Naive B cell (primary cell): ENCODE data around the gene SPACA6. TPM values are rescaled to one million over a fixed set of nuclear protein-coding genes. Genes with fewer than 3 reads are reported as not detected.
A peak's percentile ranks its signal among the peaks of the same experiment; 100 is the strongest.

Experiments used
- ATAC-seq, 2 donors: fragments of 150-1000 bp; cut with Tn5 transposase; 2 replicates each; pipeline ENCODE4 v1.10.0; 2021; ENCODE audit warnings: low read depth in 2 of 2, mild to moderate bottlenecking in 2 of 2, moderate library complexity in 2 of 2
- DNase-seq: peaks from one replicate; pipeline ENCODE4 v3.0.0; 2022
- H3K27ac Mint-ChIP-seq, 6 donors: one replicate each; pipeline ENCODE4 v1.8.0; 2020 to 2022; ENCODE audit warnings: mild to moderate bottlenecking in 6 of 6, mixed read lengths in 6 of 6, moderate library complexity in 5 of 6, inconsistent platforms in 2 of 6
- H3K27me3 Mint-ChIP-seq, 3 donors: one replicate each; pipeline ENCODE4 v1.8.0; 2021 to 2022; ENCODE audit warnings: mixed read lengths in 3 of 3, mild to moderate bottlenecking in 1 of 3
- H3K36me3 Mint-ChIP-seq, 2 donors: one replicate each; pipeline ENCODE4 v1.8.0; 2020 to 2022; ENCODE audit warnings: mixed read lengths in 2 of 2, inconsistent platforms in 1 of 2, mild to moderate bottlenecking in 1 of 2
- H3K4me1 Mint-ChIP-seq, 3 donors: one replicate each; pipeline ENCODE4 v1.8.0; 2020 to 2022; ENCODE audit warnings: mixed read lengths in 3 of 3, inconsistent platforms in 1 of 3, mild to moderate bottlenecking in 1 of 3, moderate library complexity in 1 of 3
- H3K4me3 Mint-ChIP-seq, 8 donors: one replicate each; pipeline ENCODE4 v1.8.0; 2020 to 2022; ENCODE audit warnings: mild to moderate bottlenecking in 8 of 8, mixed read lengths in 8 of 8, moderate library complexity in 8 of 8, inconsistent platforms in 2 of 8
- H3K9me3 Mint-ChIP-seq, 7 donors: one replicate each; pipeline ENCODE4 v1.8.0; 2020 to 2022; ENCODE audit warnings: mixed read lengths in 7 of 7, mild to moderate bottlenecking in 5 of 7, inconsistent platforms in 2 of 7, moderate library complexity in 1 of 7
- polyA plus RNA-seq, 6 donors: library from polyadenylated mRNA; unstranded; fragments of 300-500 nt; fragmentation: Illumina TruSeq; gene quantifications; one replicate each; pipeline ENCODE4 v1.2.3, GENCODE V29; 2021; ENCODE audit warnings: low read depth in 6 of 6

Gene SPACA6
- polyA plus RNA-seq, 6 donors from 2014 or later, result 0.85 to 6.8 (median 3.6) TPM

DNA sequence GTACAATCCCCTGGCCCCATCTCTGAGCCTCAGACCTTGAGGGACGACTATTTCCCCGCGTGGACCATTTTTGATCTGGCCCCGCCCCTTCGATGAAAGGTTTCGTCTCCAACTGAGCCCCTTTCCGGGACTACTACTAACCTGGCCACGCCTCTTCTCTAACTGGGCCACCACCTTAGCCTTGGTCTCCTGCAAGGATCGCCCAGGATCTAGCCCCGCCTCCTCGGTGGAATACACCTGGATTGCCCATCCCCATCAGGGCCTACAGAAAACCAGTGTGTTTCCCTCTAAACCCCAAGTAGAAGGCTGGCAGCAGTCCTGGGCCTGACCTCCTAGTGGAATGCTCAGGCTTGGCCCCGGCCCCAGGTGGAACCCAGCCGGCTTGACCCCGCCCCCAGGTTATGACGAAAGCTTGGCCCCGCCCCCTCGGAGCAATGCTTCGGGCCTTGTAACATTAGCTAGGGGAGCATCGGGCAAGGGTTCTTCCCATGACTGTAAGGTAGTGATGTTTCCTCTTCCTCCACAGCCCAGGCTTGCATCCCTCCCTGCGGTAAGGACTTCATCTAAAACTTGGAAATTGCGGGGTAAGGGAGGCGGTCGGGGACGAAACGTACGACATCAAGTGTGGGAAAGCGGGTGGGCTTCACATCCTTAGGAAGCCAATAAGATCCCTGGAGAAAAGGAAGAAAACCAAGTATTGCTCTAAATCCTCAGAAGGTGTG lies 9.1 kb downstream of the SPACA6 start:
- peaks cover 0 to 5% (median 4%) of the 10 kb centered on the region in 7 donors for H3K9me3 Mint-ChIP-seq
- ATAC-seq, result peak in 1 of 2 donors; percentile 9
- H3K4me1 Mint-ChIP-seq, result peaks cover 24 to 42% (median 33%) of the 10 kb centered on the region in 3 donors
- peak; percentile 23 for DNase-seq
- H3K27me3 Mint-ChIP-seq, result peaks cover 10 to 45% (median 39%) of the 10 kb centered on the region in 3 donors
- peaks cover 3 to 10% of the 10 kb centered on the region in 2 donors for H3K36me3 Mint-ChIP-seq
- H3K4me3 Mint-ChIP-seq, result peak overlapping the region; percentile 78 to 96 (median 90)
- H3K27ac Mint-ChIP-seq, result peak overlapping the region in 4 of 6 donors; percentile 84 to 91 (median 88)

DNA sequence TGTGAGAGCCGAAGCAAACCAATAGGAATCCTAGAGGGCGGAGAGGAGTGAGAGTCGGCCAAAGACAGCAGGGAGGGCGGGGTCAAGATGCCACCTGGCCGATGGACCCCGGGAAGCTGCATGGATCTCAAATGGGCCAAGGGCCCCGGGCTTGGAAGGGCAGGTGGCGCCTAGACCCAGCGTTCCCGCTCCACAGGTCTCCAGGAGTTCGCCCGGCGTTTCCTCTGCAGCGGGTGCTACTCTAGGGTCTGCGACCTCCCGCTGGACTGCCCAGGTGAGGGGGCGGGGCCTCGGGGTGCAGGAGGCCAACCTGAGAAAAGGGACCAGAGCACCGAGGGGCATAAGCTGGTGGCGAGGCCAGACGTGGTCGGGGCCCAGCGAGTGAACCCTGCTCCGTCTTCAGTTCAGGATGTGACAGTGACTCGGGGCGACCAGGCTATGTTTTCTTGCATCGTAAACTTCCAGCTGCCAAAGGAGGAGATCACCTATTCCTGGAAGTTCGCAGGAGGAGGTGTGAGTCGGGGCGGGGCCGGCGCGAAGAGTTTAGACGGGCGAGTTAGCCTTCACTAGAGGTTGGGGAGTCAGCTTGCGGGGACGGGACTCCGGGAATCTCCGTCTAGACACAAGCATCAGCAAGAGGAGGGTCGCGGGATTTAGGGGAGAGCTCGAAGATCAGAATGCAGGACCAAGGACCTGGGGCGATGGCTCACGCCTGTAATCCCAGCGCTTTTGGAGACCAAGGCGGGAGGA lies 9.9 kb downstream of the SPACA6 start:
- ATAC-seq (no peak), DNase-seq (no peak)
- peak overlapping the region in 5 of 6 donors; percentile 84 to 95 (median 91) for H3K27ac Mint-ChIP-seq
- H3K4me1 Mint-ChIP-seq, result peaks cover 24 to 44% (median 33%) of the 10 kb centered on the region in 3 donors
- peaks cover 10 to 37% (median 36%) of the 10 kb centered on the region in 3 donors for H3K27me3 Mint-ChIP-seq
- peak overlapping the region; percentile 78 to 96 (median 90) for H3K4me3 Mint-ChIP-seq
- peaks cover 3 to 10% of the 10 kb centered on the region in 2 donors for H3K36me3 Mint-ChIP-seq
- peaks cover 0 to 5% (median 4%) of the 10 kb centered on the region in 7 donors for H3K9me3 Mint-ChIP-seq

DNA sequence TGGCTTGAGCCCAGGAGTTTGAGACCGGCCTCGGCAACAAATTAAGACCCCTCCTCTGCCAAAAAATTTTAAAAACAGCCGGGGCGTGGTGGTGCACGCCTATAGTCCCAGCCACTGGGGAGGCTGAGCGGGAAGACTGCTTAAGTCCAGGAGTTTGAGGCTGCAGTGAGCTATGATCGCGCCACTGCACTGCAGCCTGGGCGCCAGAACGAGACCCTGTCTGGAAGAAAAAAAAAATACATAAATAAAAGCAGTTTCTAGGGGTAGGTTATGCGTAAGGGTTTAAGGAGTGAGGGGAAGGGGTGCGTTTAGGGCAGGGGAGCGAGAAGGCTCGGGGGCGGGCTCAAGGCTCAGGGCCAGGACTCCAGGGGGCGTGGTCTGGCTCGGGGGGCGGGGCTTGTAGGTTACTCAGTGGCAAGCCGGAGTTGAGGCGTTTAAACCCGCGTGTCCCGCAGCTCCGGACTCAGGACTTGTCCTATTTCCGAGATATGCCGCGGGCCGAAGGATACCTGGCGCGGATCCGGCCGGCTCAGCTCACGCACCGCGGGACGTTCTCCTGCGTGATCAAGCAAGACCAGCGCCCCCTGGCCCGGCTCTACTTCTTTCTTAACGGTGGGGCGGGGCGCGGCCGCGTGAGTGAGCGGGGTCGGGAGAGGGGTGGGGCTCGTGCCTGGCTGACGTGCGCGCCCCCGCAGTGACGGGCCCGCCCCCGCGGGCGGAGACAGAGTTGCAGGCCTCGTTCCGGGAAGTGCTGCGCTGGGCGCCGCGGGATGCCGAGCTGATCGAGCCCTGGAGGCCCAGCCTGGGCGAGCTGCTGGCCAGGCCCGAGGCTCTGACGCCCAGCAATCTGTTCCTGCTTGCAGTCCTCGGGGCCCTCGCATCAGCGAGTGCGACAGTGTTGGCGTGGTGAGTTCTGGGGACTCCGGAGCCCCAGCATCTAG lies 10.7 kb downstream of the SPACA6 start:
- Mint-ChIP-seq H3K4me1 (peaks cover 24 to 44% (median 33%) of the 10 kb centered on the region in 3 donors), H3K4me3 (peak overlapping the region; percentile 78 to 96 (median 90)), H3K27me3 (peaks cover 6 to 31% (median 30%) of the 10 kb centered on the region in 3 donors), H3K27ac (peak overlapping the region; percentile 84 to 96 (median 92)), H3K9me3 (peaks cover 0 to 5% (median 4%) of the 10 kb centered on the region in 7 donors), H3K36me3 (peaks cover 3 to 10% of the 10 kb centered on the region in 2 donors)
- ATAC-seq, result peak; percentile 91 to 92
- DNase-seq, result peak; percentile 97

GRCh38 chr19:51704626-51705025 lies 11.5 kb downstream of the SPACA6 start:
- peaks cover 6 to 31% (median 30%) of the 10 kb centered on the region in 3 donors for H3K27me3 Mint-ChIP-seq
- no peak for DNase-seq
- H3K4me1 Mint-ChIP-seq, result peaks cover 24 to 46% (median 36%) of the 10 kb centered on the region in 3 donors
- ATAC-seq, result no peak
- peaks cover 0 to 5% (median 4%) of the 10 kb centered on the region in 7 donors for H3K9me3 Mint-ChIP-seq
- H3K36me3 Mint-ChIP-seq, result peaks cover under 1 to 10% of the 10 kb centered on the region in 2 donors
- peak overlapping the region; percentile 78 to 96 (median 90) for H3K4me3 Mint-ChIP-seq
- peak overlapping the region; percentile 61 to 96 (median 90) for H3K27ac Mint-ChIP-seq

- Mint-ChIP-seq H3K27ac (peak overlapping the region in 4 of 6 donors; percentile 48 to 89 (median 73)), H3K4me3 (peak overlapping the region; percentile 1 to 96 (median 84)), H3K36me3 (peaks cover 0 to 10% of the 10 kb centered on the region in 2 donors), H3K27me3 (peaks cover 0 to 21% (median 19%) of the 10 kb centered on the region in 3 donors), H3K4me1 (peaks cover 37 to 62% (median 52%) of the 10 kb centered on the region in 3 donors), H3K9me3 (peaks cover 0 to 5% (median 0%) of the 10 kb centered on the region in 7 donors)
- DNase-seq (no peak), ATAC-seq (no peak)
Measured at GRCh38 chr19:51706296-51706695, 13.2 kb downstream of the SPACA6 start.

DNA sequence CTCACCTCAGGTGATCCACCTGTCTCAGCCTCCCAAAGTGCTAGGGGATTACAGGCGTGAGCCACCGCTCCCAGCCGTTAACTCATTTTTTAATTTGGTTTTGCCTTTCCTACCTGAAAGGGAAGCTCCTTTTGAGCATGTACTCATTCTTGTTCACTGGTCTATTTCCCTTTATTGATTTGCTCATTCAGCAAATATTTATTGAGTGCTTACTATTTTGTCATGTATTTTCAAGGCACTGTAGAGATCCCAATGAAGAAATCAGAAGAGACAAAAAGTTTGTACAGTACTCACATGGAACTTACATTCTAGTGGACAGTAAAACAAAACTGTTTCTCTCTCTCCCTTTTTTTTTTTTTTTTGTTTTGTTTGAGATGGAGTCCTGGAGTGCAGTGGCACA lies 13.8 kb downstream of the SPACA6 start:
- peak overlapping the region in 2 of 8 donors; percentile 45 to 89 for H3K4me3 Mint-ChIP-seq

DNA sequence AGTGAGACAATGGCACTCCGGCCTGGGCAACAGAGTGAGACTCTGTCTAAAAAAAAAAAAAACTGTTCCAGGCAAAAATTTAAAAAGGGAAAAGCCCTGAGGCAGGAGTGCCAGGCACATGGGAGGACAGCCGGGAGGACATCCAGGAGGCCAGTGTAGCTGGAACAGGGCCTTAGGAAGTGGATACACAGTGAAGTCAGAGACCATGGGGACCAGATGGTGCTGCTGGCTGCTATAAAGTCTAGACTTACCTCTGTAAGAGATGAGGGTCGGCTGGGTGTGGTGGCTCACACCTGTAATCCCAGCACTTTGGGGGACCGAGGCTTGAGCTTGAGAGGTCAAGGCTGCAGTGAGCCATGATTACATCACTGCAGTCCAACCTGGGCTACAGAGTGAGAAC lies 15.7 kb downstream of the SPACA6 start:
- Mint-ChIP-seq H3K36me3 (peaks cover 0 to 19% of the 10 kb centered on the region in 2 donors), H3K4me1 (peaks cover 37 to 58% (median 48%) of the 10 kb centered on the region in 3 donors), H3K27me3 (no peaks in the 10 kb centered on the region), H3K9me3 (peaks cover 0 to 5% (median 0%) of the 10 kb centered on the region in 7 donors), H3K27ac (no peak overlapping the region), H3K4me3 (peak overlapping the region in 1 of 8 donors; percentile 45)
- ATAC-seq, result no peak
- DNase-seq, result no peak

More for the DNA sequence above, 13.8 kb downstream of the SPACA6 start:
- Mint-ChIP-seq H3K27me3 (peaks cover 0 to 15% (median 13%) of the 10 kb centered on the region in 3 donors), H3K27ac (peak overlapping the region in 2 of 6 donors; percentile 48 to 89), H3K9me3 (peaks cover 0 to 5% (median 0%) of the 10 kb centered on the region in 7 donors), H3K36me3 (peaks cover 0 to 10% of the 10 kb centered on the region in 2 donors), H3K4me1 (peaks cover 41 to 64% (median 58%) of the 10 kb centered on the region in 3 donors)
- ATAC-seq (no peak), DNase-seq (no peak)

DNA sequence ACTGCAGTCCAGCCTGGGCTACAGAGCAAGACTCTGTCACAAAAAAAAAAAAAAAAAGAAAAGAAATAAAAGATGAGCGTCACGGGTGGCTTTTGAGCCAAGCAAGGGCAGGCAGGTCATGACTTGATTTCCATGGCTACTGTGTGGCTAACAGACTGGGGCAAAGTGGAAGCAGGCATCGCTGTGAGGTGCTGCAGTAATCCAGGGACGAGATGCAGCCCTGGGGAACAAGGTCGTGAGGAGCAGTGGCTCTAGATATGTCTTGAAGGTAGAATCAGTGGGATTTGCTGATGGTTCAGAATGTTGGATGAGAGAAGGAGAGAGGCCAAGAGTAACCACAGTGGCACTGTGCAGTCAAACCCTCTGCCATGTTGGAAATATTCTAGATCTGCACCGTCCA lies 16.4 kb downstream of the SPACA6 start:
- Mint-ChIP-seq H3K27ac (peak overlapping the region in 2 of 6 donors; percentile 44 to 87), H3K4me1 (peaks cover 37 to 53% (median 44%) of the 10 kb centered on the region in 3 donors), H3K27me3 (no peaks in the 10 kb centered on the region), H3K4me3 (peak overlapping the region in 1 of 8 donors; percentile 41), H3K9me3 (peaks cover 0 to 5% (median 0%) of the 10 kb centered on the region in 7 donors), H3K36me3 (peaks cover 0 to 19% of the 10 kb centered on the region in 2 donors)
- DNase-seq (no peak), ATAC-seq (no peak)

DNA sequence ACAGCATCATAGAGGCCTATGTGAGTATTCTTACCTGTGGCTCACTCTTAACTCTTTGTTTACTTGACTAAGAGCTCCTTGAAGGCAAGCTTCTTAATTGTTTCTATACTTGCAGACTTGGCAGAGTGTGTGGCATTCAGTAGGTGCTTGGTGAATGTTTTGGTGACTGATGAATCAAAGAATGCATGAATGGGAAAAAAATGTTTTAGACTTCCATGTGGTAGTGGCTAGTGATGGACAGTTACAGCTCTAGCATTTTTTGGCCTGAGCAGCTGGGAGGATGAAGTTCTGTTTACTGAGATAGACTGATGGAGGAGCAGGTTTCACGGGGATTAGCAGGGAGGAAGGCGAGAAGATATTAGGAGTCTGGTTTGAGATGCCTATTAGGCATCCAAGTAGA lies 17.0 kb downstream of the SPACA6 start:
- Mint-ChIP-seq H3K9me3 (peaks cover 0 to 7% (median 0%) of the 10 kb centered on the region in 7 donors), H3K36me3 (peaks cover 0 to 23% of the 10 kb centered on the region in 2 donors)
- ATAC-seq, result no peak

DNA sequence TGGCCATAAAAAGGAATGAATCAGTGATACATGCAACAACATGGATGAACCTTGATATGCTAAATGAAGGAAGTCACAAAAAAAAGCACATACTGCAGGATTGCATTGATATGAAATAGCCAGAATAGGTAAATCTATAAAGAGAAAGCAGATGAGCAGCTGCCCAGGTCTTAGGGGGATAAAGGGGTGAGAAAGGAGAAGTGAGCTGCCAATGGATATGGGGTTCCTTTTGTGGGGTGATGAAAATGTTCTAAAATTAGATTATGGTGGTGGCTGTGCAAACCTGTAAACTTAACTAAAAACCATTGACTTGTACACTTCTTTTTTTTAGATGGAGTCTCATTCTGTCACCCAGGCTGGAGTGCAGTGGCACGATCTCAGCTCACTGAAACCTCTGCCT lies 18.6 kb downstream of the SPACA6 start:
- Mint-ChIP-seq H3K27ac (peak overlapping the region in 1 of 6 donors; percentile 21), H3K9me3 (peaks cover 0 to 16% (median 4%) of the 10 kb centered on the region in 7 donors), H3K4me3 (no peak overlapping the region), H3K4me1 (peaks cover 27 to 43% (median 41%) of the 10 kb centered on the region in 3 donors), H3K27me3 (peaks cover 5 to 18% (median 16%) of the 10 kb centered on the region in 3 donors), H3K36me3 (peaks cover 0 to 24% of the 10 kb centered on the region in 2 donors)
- peak; percentile 14 to 30 for ATAC-seq
- no peak for DNase-seq

More for the DNA sequence above, 17.0 kb downstream of the SPACA6 start:
- peak overlapping the region in 1 of 6 donors; percentile 1 for H3K27ac Mint-ChIP-seq
- peaks cover 35 to 52% (median 43%) of the 10 kb centered on the region in 3 donors for H3K4me1 Mint-ChIP-seq
- no peak for DNase-seq
- peaks cover 0 to 2% (median under 1%) of the 10 kb centered on the region in 3 donors for H3K27me3 Mint-ChIP-seq
- H3K4me3 Mint-ChIP-seq, result peak overlapping the region in 6 of 8 donors; percentile 9 to 86 (median 38)

- DNase-seq, result no peak
- H3K9me3 Mint-ChIP-seq, result peaks cover 0 to 16% (median 4%) of the 10 kb centered on the region in 7 donors
- H3K27ac Mint-ChIP-seq, result peak overlapping the region in 2 of 6 donors; percentile 74 to 94
- peaks cover 0 to 23% of the 10 kb centered on the region in 2 donors for H3K36me3 Mint-ChIP-seq
- H3K4me1 Mint-ChIP-seq, result peaks cover 27 to 41% (median 41%) of the 10 kb centered on the region in 3 donors
- ATAC-seq, result peak in 1 of 2 donors; percentile 40
- peaks cover 9 to 23% (median 21%) of the 10 kb centered on the region in 3 donors for H3K27me3 Mint-ChIP-seq
- peak overlapping the region in 2 of 8 donors; percentile 30 to 41 for H3K4me3 Mint-ChIP-seq
Measured at GRCh38 chr19:51712461-51713081, 19.4 kb downstream of the SPACA6 start.
